Smooth muscle cell of the umbilical artery (primary cell): Measurements from ENCODE around the gene BTBD9. TPM values are rescaled to one million over a fixed set of nuclear protein-coding genes. Genes with fewer than 3 reads are reported as not detected.

Experiments
- total RNA-seq: library from RNA; depleted of rRNA; stranded (reverse); fragments of >200 nt; gene quantifications from 2 replicates; pipeline ENCODE4 v1.2.3, GENCODE V29; 2014

BTBD9 gene
- 17.2 and 18.4 TPM in 2 replicates for total RNA-seq

DNA sequence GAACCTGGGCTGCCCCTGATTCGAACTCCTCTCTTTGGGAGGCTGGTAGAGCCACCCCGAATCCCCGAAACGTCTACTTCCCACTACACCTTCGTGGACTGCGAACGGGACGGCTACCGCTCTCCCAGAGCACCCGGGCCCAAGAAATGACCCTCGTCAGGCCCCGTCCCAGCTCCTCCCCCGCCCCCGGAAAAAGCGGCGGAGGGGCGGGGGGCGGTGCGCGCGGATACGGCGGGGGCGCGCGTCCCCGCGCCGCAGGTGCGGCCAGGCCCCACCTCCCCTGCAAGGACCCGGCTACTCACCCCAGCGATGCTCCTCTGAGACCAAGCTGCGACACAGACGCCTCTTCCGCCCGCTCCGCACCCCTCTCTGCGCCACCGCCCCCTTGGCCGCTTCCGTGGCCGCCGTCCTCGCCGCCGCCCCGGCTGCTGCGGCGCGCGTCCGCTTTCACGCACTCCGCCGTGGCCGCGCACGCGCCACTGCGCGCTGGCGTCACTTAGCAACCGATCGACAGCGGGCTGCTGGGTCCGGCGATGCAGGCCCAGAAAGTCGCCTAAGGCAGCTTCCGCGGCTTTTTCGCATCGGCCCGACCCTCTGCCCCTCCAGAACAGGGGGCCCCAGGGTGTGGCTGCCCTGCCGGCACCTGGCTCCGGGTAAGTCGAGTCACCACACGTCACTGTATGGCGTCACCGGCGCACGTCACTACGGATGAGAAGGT lies at the start of gene BTBD9:
BTBD9 (minus strand) TSS at position 432 of the 718 bp plus-strand sequence.

Other genes with a start within 250 kb of the BTBD9 start
- gene GLO1, start 63.2 kb upstream of the BTBD9 start, total RNA-seq, result 91.2 and 115 TPM in 2 replicates
- gene DNAH8, start 75.4 kb upstream of the BTBD9 start, total RNA-seq, result not detected in 2 replicates